C4-2B (cell line): ENCODE measurements around the gene GAK.

ENCODE experiments used
- ZFX ChIP-seq: fragments of 450-650 bp; IDR thresholded peaks from 2 replicates; pipeline ENCODE4 v1.6.1; 2017
- TF ChIP-seq, protein P1 (sequence below): fragments of 450-650 bp; conservative IDR thresholded peaks from 2 replicates; pipeline ENCODE4 v1.5.1; 2017; ENCODE audit warnings: mild to moderate bottlenecking

DNA sequence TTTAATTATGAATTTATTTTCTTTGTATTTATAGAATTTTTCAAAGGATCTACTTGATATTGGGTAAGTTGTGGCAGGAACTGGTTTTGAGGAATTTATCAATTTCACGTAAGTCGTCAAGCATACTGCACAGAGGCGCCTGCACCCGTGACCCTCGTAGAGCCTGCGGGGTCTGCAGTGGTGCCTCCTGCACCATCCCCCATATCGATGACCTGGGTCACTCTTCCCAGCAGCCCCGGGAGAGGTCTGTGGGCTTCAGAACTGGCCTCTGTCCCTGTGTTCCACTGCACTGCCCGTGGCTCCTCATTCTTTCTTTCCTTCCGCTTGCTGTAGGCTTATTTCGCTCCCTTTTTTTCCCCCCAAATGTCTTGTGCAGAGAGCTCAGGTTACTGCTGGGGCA, 74.7 kb downstream of the GAK start:
- TF ChIP-seq, protein P1, sequence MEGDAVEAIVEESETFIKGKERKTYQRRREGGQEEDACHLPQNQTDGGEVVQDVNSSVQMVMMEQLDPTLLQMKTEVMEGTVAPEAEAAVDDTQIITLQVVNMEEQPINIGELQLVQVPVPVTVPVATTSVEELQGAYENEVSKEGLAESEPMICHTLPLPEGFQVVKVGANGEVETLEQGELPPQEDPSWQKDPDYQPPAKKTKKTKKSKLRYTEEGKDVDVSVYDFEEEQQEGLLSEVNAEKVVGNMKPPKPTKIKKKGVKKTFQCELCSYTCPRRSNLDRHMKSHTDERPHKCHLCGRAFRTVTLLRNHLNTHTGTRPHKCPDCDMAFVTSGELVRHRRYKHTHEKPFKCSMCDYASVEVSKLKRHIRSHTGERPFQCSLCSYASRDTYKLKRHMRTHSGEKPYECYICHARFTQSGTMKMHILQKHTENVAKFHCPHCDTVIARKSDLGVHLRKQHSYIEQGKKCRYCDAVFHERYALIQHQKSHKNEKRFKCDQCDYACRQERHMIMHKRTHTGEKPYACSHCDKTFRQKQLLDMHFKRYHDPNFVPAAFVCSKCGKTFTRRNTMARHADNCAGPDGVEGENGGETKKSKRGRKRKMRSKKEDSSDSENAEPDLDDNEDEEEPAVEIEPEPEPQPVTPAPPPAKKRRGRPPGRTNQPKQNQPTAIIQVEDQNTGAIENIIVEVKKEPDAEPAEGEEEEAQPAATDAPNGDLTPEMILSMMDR, result no peak
- no peak for TF ChIP-seq ZFX
